Stimulated activated naive CD8-positive, alpha-beta T cell treated with anti-CD3 and anti-CD28 coated beads, Interleukin-15, Interleukin-2, amounts not matched to agents 100 ng/mL and 50 ng/mL, for 24 hours (primary cell): Measurements from ENCODE around the gene BOLA2B.
"Not testable (repeated sequence)": the region's sequence is repeated elsewhere in the genome, so short reads cannot be mapped to it uniquely, and the experiment has no call there.

Source experiments
- H3K27ac Mint-ChIP-seq: one replicate; pipeline ENCODE4 v1.8.0; 2021; ENCODE audit warnings: mild to moderate bottlenecking, mixed read lengths
- H3K27me3 Mint-ChIP-seq: one replicate; pipeline ENCODE4 v1.8.0; 2021; ENCODE audit warnings: mixed read lengths
- H3K36me3 Mint-ChIP-seq: one replicate; pipeline ENCODE4 v1.8.0; 2021; ENCODE audit warnings: low read depth, mixed read lengths
- H3K4me1 Mint-ChIP-seq: one replicate; pipeline ENCODE4 v1.8.0; 2021; ENCODE audit warnings: low read depth, mixed read lengths
- H3K4me3 Mint-ChIP-seq: one replicate; pipeline ENCODE4 v1.8.0; 2021; ENCODE audit warnings: mild to moderate bottlenecking, mixed read lengths
- H3K9me3 Mint-ChIP-seq: one replicate; pipeline ENCODE4 v1.8.0; 2021; ENCODE audit warnings: mixed read lengths

Gene BOLA2B

GRCh38 chr16:30186782-30187555 lies 6.5 kb downstream of the BOLA2B start:
- H3K36me3 Mint-ChIP-seq = peaks cover 38% of the 10 kb centered on the region
- H3K27ac Mint-ChIP-seq = peak overlapping the region; percentile 99
- peaks cover 25% of the 10 kb centered on the region for H3K4me1 Mint-ChIP-seq
- H3K27me3 Mint-ChIP-seq = no peaks in the 10 kb centered on the region
- peak overlapping the region; percentile 99 for H3K4me3 Mint-ChIP-seq
- H3K9me3 Mint-ChIP-seq = no peaks in the 10 kb centered on the region

- H3K4me3 Mint-ChIP-seq = peak overlapping the region; percentile 99
- no peaks in the 10 kb centered on the region for H3K9me3 Mint-ChIP-seq
- H3K27me3 Mint-ChIP-seq = no peaks in the 10 kb centered on the region
- H3K27ac Mint-ChIP-seq = peak overlapping the region; percentile 99
- H3K4me1 Mint-ChIP-seq = peaks cover 28% of the 10 kb centered on the region
- H3K36me3 Mint-ChIP-seq = peaks cover 38% of the 10 kb centered on the region
These were observed 7.1 kb downstream of the BOLA2B start for GRCh38 chr16:30186444-30186781.

GRCh38 chr16:30185683-30186421 lies 7.6 kb downstream of the BOLA2B start:
- no peaks in the 10 kb centered on the region for H3K27me3 Mint-ChIP-seq
- H3K36me3 Mint-ChIP-seq = peaks cover 38% of the 10 kb centered on the region
- H3K9me3 Mint-ChIP-seq = no peaks in the 10 kb centered on the region
- peak overlapping the region; percentile 99 for H3K27ac Mint-ChIP-seq
- peaks cover 31% of the 10 kb centered on the region for H3K4me1 Mint-ChIP-seq
- peak overlapping the region; percentile 99 for H3K4me3 Mint-ChIP-seq

- Mint-ChIP-seq H3K4me1 (peaks cover 35% of the 10 kb centered on the region), H3K9me3 (no peaks in the 10 kb centered on the region), H3K27me3 (no peaks in the 10 kb centered on the region), H3K4me3 (peak overlapping the region; percentile 99), H3K27ac (peak overlapping the region; percentile 99), H3K36me3 (peaks cover 38% of the 10 kb centered on the region)
These were observed 8.4 kb downstream of the BOLA2B start for GRCh38 chr16:30184891-30185682.

GRCh38 chr16:30184096-30184890 lies 9.2 kb downstream of the BOLA2B start:
- Mint-ChIP-seq H3K27me3 (no peaks in the 10 kb centered on the region), H3K4me3 (peak overlapping the region; percentile 99), H3K27ac (peak overlapping the region; percentile 99), H3K9me3 (no peaks in the 10 kb centered on the region), H3K36me3 (peaks cover 38% of the 10 kb centered on the region), H3K4me1 (peaks cover 35% of the 10 kb centered on the region)

GRCh38 chr16:30183233-30184095 lies 10.0 kb downstream of the BOLA2B start, which contains the start of gene CORO1A:
Gene CORO1A (plus strand): TSS chr16:30183602. CDS start chr16:30185210, 1,608 bp downstream.
- peak within 1 kb of the TSS; percentile 99 for H3K27ac Mint-ChIP-seq
- peak within 1 kb of the TSS; percentile 99 for H3K4me3 Mint-ChIP-seq
- H3K9me3 Mint-ChIP-seq = no peaks in the 10 kb centered on the region
- H3K27me3 Mint-ChIP-seq = no peaks in the 10 kb centered on the region
- H3K36me3 Mint-ChIP-seq = peaks cover 38% of the 10 kb centered on the region
- H3K4me1 Mint-ChIP-seq = peaks cover 35% of the 10 kb centered on the region

GRCh38 chr16:30180741-30181140 lies 12.7 kb downstream of the BOLA2B start:
- peaks cover 19% of the 10 kb centered on the region for H3K4me1 Mint-ChIP-seq
- H3K27me3 Mint-ChIP-seq = no peaks in the 10 kb centered on the region
- H3K36me3 Mint-ChIP-seq = peaks cover 14% of the 10 kb centered on the region
- H3K9me3 Mint-ChIP-seq = no peaks in the 10 kb centered on the region
- no peak overlapping the region for H3K4me3 Mint-ChIP-seq
- peak overlapping the region; percentile 80 for H3K27ac Mint-ChIP-seq

- Mint-ChIP-seq H3K36me3 (peaks cover 11% of the 10 kb centered on the region), H3K4me3 (no peak overlapping the region), H3K9me3 (no peaks in the 10 kb centered on the region), H3K27ac (no peak overlapping the region), H3K4me1 (peaks cover 19% of the 10 kb centered on the region), H3K27me3 (no peaks in the 10 kb centered on the region)
These were observed 13.5 kb downstream of the BOLA2B start for GRCh38 chr16:30179931-30180330.

- Mint-ChIP-seq H3K27me3 (no peaks in the 10 kb centered on the region), H3K27ac (no peak overlapping the region), H3K9me3 (no peaks in the 10 kb centered on the region), H3K4me1 (peaks cover 19% of the 10 kb centered on the region), H3K36me3 (peaks cover 3% of the 10 kb centered on the region), H3K4me3 (no peak overlapping the region)
These were observed 14.3 kb downstream of the BOLA2B start for GRCh38 chr16:30179195-30179594.

GRCh38 chr16:30176876-30177275 lies 16.6 kb downstream of the BOLA2B start:
- not testable (repeated sequence) for H3K27ac Mint-ChIP-seq, H3K36me3 Mint-ChIP-seq, H3K27me3 Mint-ChIP-seq, H3K4me1 Mint-ChIP-seq, H3K9me3 Mint-ChIP-seq, H3K4me3 Mint-ChIP-seq

GRCh38 chr16:30173054-30173453 lies 20.4 kb downstream of the BOLA2B start:
- Mint-ChIP-seq H3K4me1 (peaks cover 3% of the 10 kb centered on the region), H3K27me3 (no peaks in the 10 kb centered on the region), H3K4me3 (no peak overlapping the region), H3K36me3 (no peaks in the 10 kb centered on the region), H3K27ac (no peak overlapping the region), H3K9me3 (no peaks in the 10 kb centered on the region)

- H3K27me3 Mint-ChIP-seq, H3K9me3 Mint-ChIP-seq, H3K27ac Mint-ChIP-seq, H3K36me3 Mint-ChIP-seq, H3K4me3 Mint-ChIP-seq: not testable (repeated sequence)
- H3K4me1 Mint-ChIP-seq = peaks cover 24% of the 10 kb centered on the region
These were observed 23.3 kb downstream of the BOLA2B start for GRCh38 chr16:30170145-30170544.

- H3K4me3 Mint-ChIP-seq = not testable (repeated sequence)
These were observed 24.1 kb downstream of the BOLA2B start for GRCh38 chr16:30169416-30169815.

GRCh38 chr16:30168746-30169145 lies 24.7 kb downstream of the BOLA2B start:
- not testable (repeated sequence) for H3K36me3 Mint-ChIP-seq, H3K27ac Mint-ChIP-seq, H3K9me3 Mint-ChIP-seq, H3K4me3 Mint-ChIP-seq, H3K27me3 Mint-ChIP-seq
- peaks cover 32% of the 10 kb centered on the region for H3K4me1 Mint-ChIP-seq

More at GRCh38 chr16:30169416-30169815, 24.1 kb downstream of the BOLA2B start:
- H3K4me1 Mint-ChIP-seq = peaks cover 31% of the 10 kb centered on the region
- not testable (repeated sequence) for H3K27me3 Mint-ChIP-seq, H3K36me3 Mint-ChIP-seq, H3K27ac Mint-ChIP-seq, H3K9me3 Mint-ChIP-seq
